Nephron (organoid): ENCODE measurements around the gene HACD2.

Experiments used
- H3K27ac Mint-ChIP-seq, 3 experiments: 2 replicates each; pipeline ENCODE4 v1.8.0; 2020; ENCODE audit warnings: mixed read lengths in 3 of 3, mild to moderate bottlenecking in 2 of 3, moderate library complexity in 1 of 3
- H3K27me3 Mint-ChIP-seq: 2 replicates; pipeline ENCODE4 v1.8.0; 2021; ENCODE audit warnings: low read depth, mild to moderate bottlenecking, moderate library complexity, mixed read lengths
- H3K36me3 Mint-ChIP-seq: 2 replicates; pipeline ENCODE4 v1.8.0; 2020; ENCODE audit warnings: low read depth, mixed read lengths
- H3K4me1 Mint-ChIP-seq: 2 replicates; pipeline ENCODE4 v1.8.0; 2020; ENCODE audit warnings: mixed read lengths
- H3K4me3 Mint-ChIP-seq, 3 experiments: 2 replicates each; pipeline ENCODE4 v1.8.0; 2020; ENCODE audit warnings: mild to moderate bottlenecking in 3 of 3, mixed read lengths in 3 of 3, moderate library complexity in 2 of 3
- H3K9me3 Mint-ChIP-seq: 2 replicates; pipeline ENCODE4 v1.8.0; 2020; ENCODE audit warnings: mixed read lengths
- TF ChIP-seq, protein P1 (sequence below), 3 experiments: fragments of 200-600 bp; sonication (generic); IDR thresholded peaks; one replicate each; pipeline ENCODE4 v1.5.0; 2021; ENCODE audit warnings: antibody characterized with exemption in 3 of 3; ENCODE audit not compliant: unreplicated experiment in 3 of 3

Gene HACD2

DNA sequence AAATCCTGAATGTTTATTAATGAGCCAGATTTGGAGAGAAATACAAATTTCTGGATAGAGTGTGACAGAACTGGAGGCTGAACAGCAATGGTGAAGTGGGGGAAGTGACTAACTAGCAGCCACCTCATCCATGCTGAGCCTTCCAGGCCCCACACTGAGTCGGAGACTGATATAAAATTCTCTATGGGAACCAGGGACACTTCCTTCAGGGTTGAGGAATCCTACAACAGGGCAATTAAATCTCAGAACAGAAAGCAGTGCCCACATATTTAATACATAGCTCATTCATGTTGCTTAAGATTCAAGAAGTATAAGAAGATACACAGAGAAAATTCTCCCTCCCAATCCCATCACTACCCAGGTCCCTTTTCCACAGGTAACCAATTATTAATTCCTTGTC lies 49.3 kb downstream of the HACD2 start:
- TF ChIP-seq, protein P1, sequence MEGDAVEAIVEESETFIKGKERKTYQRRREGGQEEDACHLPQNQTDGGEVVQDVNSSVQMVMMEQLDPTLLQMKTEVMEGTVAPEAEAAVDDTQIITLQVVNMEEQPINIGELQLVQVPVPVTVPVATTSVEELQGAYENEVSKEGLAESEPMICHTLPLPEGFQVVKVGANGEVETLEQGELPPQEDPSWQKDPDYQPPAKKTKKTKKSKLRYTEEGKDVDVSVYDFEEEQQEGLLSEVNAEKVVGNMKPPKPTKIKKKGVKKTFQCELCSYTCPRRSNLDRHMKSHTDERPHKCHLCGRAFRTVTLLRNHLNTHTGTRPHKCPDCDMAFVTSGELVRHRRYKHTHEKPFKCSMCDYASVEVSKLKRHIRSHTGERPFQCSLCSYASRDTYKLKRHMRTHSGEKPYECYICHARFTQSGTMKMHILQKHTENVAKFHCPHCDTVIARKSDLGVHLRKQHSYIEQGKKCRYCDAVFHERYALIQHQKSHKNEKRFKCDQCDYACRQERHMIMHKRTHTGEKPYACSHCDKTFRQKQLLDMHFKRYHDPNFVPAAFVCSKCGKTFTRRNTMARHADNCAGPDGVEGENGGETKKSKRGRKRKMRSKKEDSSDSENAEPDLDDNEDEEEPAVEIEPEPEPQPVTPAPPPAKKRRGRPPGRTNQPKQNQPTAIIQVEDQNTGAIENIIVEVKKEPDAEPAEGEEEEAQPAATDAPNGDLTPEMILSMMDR (IDR thresholded peaks at IDR 0.05; ENCODE audit: unreplicated experiment in 3 of 3): no peak
- H3K27me3 Mint-ChIP-seq: no peaks in the 10 kb centered on the region
- H3K36me3 Mint-ChIP-seq: no peaks in the 10 kb centered on the region
- peaks cover 15% of the 10 kb centered on the region for H3K4me1 Mint-ChIP-seq
- H3K9me3 Mint-ChIP-seq: no peaks in the 10 kb centered on the region
- no peak overlapping the region for H3K4me3 Mint-ChIP-seq
- H3K27ac Mint-ChIP-seq: no peak overlapping the region

- Mint-ChIP-seq H3K27me3 (no peaks in the 10 kb centered on the region), H3K9me3 (no peaks in the 10 kb centered on the region), H3K4me3 (no peak overlapping the region), H3K4me1 (peaks cover 15% of the 10 kb centered on the region), H3K27ac (no peak overlapping the region), H3K36me3 (no peaks in the 10 kb centered on the region)
- TF ChIP-seq, protein P1 (IDR thresholded peaks at IDR 0.05; ENCODE audit: unreplicated experiment in 3 of 3): no peak
These were observed 50.6 kb downstream of the HACD2 start for GRCh38 chr3:123534264-123534663.

- Mint-ChIP-seq H3K9me3 (no peaks in the 10 kb centered on the region), H3K4me3 (no peak overlapping the region), H3K27me3 (no peaks in the 10 kb centered on the region), H3K4me1 (peaks cover 15% of the 10 kb centered on the region), H3K27ac (no peak overlapping the region), H3K36me3 (no peaks in the 10 kb centered on the region)
- TF ChIP-seq, protein P1 (IDR thresholded peaks at IDR 0.05; ENCODE audit: unreplicated experiment in 3 of 3): no peak
These were observed 51.2 kb downstream of the HACD2 start for GRCh38 chr3:123533554-123534159.

DNA sequence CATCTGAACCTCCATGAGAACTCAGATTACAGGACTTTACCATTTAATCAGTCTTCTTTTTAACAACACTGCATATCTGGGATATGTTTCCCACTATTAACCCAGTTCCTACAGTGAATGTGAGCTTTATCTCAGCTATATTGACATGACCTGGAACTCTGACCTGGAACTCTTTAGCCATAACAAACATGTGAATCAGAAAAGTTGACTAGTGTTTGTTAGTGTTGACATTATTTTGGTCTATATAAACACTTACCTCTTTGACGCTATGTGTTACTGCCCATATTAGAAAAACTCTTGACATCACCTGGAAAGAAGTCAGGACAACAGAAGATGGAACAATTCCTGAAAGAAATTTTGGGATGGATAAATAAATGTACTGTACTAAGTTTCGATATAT lies 56.7 kb downstream of the HACD2 start:
- TF ChIP-seq, protein P1 (IDR thresholded peaks at IDR 0.05; ENCODE audit: unreplicated experiment in 3 of 3): no peak
- Mint-ChIP-seq H3K27ac (no peak overlapping the region), H3K4me1 (peaks cover 8% of the 10 kb centered on the region), H3K9me3 (no peaks in the 10 kb centered on the region), H3K4me3 (no peak overlapping the region), H3K27me3 (no peaks in the 10 kb centered on the region), H3K36me3 (peaks cover 18% of the 10 kb centered on the region)

- no peaks in the 10 kb centered on the region for H3K9me3 Mint-ChIP-seq
- peaks cover 22% of the 10 kb centered on the region for H3K36me3 Mint-ChIP-seq
- no peak overlapping the region for H3K4me3 Mint-ChIP-seq
- H3K27me3 Mint-ChIP-seq: no peaks in the 10 kb centered on the region
- TF ChIP-seq, protein P1 (IDR thresholded peaks at IDR 0.05; ENCODE audit: unreplicated experiment in 3 of 3): no peak
- H3K27ac Mint-ChIP-seq: no peak overlapping the region
- H3K4me1 Mint-ChIP-seq: peaks cover 6% of the 10 kb centered on the region
These were observed 57.8 kb downstream of the HACD2 start for GRCh38 chr3:123527046-123527445.

DNA sequence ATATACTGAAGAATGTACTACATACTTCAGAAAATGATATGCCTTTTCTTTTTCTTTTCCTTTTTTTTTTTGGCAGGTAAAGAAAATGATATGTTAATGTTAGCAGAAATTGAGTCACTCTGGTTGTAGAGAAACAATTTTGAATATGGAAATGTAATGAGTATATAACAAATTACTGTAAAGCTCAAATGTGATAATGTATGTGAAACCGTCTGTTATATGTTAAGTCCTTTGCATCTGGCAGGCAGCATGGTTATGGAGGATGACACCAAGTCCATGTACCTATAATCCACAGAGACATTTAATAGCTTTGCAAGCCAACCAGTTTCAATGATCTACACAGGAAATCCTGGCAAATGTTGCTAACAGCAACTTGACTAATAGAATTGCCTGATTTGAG lies 58.4 kb downstream of the HACD2 start:
- Mint-ChIP-seq H3K36me3 (peaks cover 26% of the 10 kb centered on the region), H3K4me3 (no peak overlapping the region), H3K9me3 (no peaks in the 10 kb centered on the region), H3K27me3 (no peaks in the 10 kb centered on the region), H3K27ac (no peak overlapping the region), H3K4me1 (peaks cover 5% of the 10 kb centered on the region)
- TF ChIP-seq, protein P1 (IDR thresholded peaks at IDR 0.05; ENCODE audit: unreplicated experiment in 3 of 3): no peak
